Liver (tissue), 9 donors: ENCODE measurements around the gene PARVB. TPM values are rescaled to one million over a fixed set of nuclear protein-coding genes. Genes with fewer than 3 reads are reported as not detected.

Source experiments
- DNase-seq: peaks from one replicate; pipeline ENCODE4 v3.0.0-alpha.2; 2017; ENCODE audit warnings: low spot score
- H3K27ac ChIP-seq, 2 donors: one replicate each; pipeline ENCODE4 v1.7.0; 2013; ENCODE audit warnings: inconsistent platforms in 2 of 2, low read length in 2 of 2, control low read depth in 1 of 2, low read depth in 1 of 2, mild to moderate bottlenecking in 1 of 2
- H3K27me3 ChIP-seq, 4 donors: one replicate each; pipeline versions ENCODE4 v1.6.1 to v1.7.0; 2013; ENCODE audit warnings: low read length in 3 of 4, inconsistent platforms in 1 of 4, mild to moderate bottlenecking in 1 of 4, moderate library complexity in 1 of 4; ENCODE audit not compliant: control insufficient read depth in 4 of 4, insufficient read depth in 4 of 4
- H3K36me3 ChIP-seq, 4 donors: one replicate each; pipeline versions ENCODE4 v1.6.1 to v1.7.0; 2013; ENCODE audit warnings: low read length in 3 of 4, mild to moderate bottlenecking in 3 of 4, low read depth in 1 of 4, moderate library complexity in 1 of 4; ENCODE audit not compliant: control insufficient read depth in 4 of 4, insufficient read depth in 3 of 4
- H3K4me1 ChIP-seq, 4 donors: one replicate each; pipeline versions ENCODE4 v1.6.1 to v1.7.0; 2013; ENCODE audit warnings: low read length in 3 of 4, mild to moderate bottlenecking in 3 of 4, moderate library complexity in 1 of 4; ENCODE audit not compliant: control insufficient read depth in 4 of 4, insufficient read depth in 4 of 4
- H3K4me3 ChIP-seq, 3 donors: one replicate each; pipeline versions ENCODE4 v1.6.1 to v1.7.0; 2013; ENCODE audit warnings: low read length in 3 of 3, control low read depth in 1 of 3, low read depth in 1 of 3, mild to moderate bottlenecking in 1 of 3
- H3K9ac ChIP-seq, 2 donors: one replicate each; pipeline ENCODE4 v1.7.0; 2013; ENCODE audit warnings: low read length in 2 of 2, mild to moderate bottlenecking in 2 of 2, moderate library complexity in 2 of 2, control low read depth in 1 of 2, low read depth in 1 of 2
- H3K9me3 ChIP-seq, 4 donors: one replicate each; pipeline versions ENCODE4 v1.6.1 to v1.7.0; 2013; ENCODE audit warnings: low read length in 3 of 4; ENCODE audit not compliant: control insufficient read depth in 4 of 4
- ATF3 ChIP-seq: IDR thresholded peaks from 2 replicates; pipeline ENCODE4 v1.6.1; 2016; ENCODE audit warnings: antibody characterized with exemption
- FOXA2 ChIP-seq: IDR thresholded peaks from 2 replicates; pipeline ENCODE4 v1.6.1; 2016; ENCODE audit warnings: antibody characterized with exemption
- GABPA ChIP-seq, 2 donors: IDR thresholded peaks in 1 of 2; conservative IDR thresholded peaks in 1 of 2; 2 replicates each; pipeline ENCODE4 v1.6.1; 2016; ENCODE audit warnings: antibody characterized with exemption in 2 of 2, mild to moderate bottlenecking in 1 of 2, moderate library complexity in 1 of 2
- HNF4A ChIP-seq, 2 donors: conservative IDR thresholded peaks; 2 replicates each; pipeline ENCODE4 v1.6.1; 2016; ENCODE audit warnings: antibody characterized with exemption in 2 of 2, mild to moderate bottlenecking in 2 of 2
- HNF4G ChIP-seq: IDR thresholded peaks from 2 replicates; pipeline ENCODE4 v1.6.1; 2016; ENCODE audit warnings: antibody characterized with exemption
- JUND ChIP-seq, 2 donors: IDR thresholded peaks; 2 replicates each; pipeline ENCODE4 v1.6.1; 2016; ENCODE audit warnings: antibody characterized with exemption in 2 of 2
- MAX ChIP-seq: IDR thresholded peaks from 2 replicates; pipeline ENCODE4 v1.6.1; 2016; ENCODE audit warnings: antibody characterized with exemption
- NR2F2 ChIP-seq: IDR thresholded peaks from 2 replicates; pipeline ENCODE4 v1.6.1; 2016; ENCODE audit warnings: antibody characterized with exemption
- RAD21 ChIP-seq, 2 donors: IDR thresholded peaks; 2 replicates each; pipeline ENCODE4 v1.6.1; 2016; ENCODE audit warnings: antibody characterized with exemption in 2 of 2, mild to moderate bottlenecking in 2 of 2
- RXRA ChIP-seq, 2 donors: IDR thresholded peaks; 2 replicates each; pipeline ENCODE4 v1.6.1; 2017 to 2018; ENCODE audit warnings: antibody characterized with exemption in 2 of 2, mild to moderate bottlenecking in 1 of 2
- SP1 ChIP-seq: IDR thresholded peaks from 2 replicates; pipeline ENCODE4 v1.6.1; 2018; ENCODE audit warnings: antibody characterized with exemption, mild to moderate bottlenecking
- TAF1 ChIP-seq: conservative IDR thresholded peaks from 2 replicates; pipeline ENCODE4 v1.6.1; 2016; ENCODE audit warnings: antibody characterized with exemption, mild to moderate bottlenecking
- WGBS: extraction: QIAGEN DNeasy Blood & Tissue Kit; methylation state at CpG from one replicate; pipeline ENCODE4 v1.1.7; 2013; 5-methylcytosine and 5-hydroxymethylcytosine counted together
- polyA plus RNA-seq, 2 donors: library from polyadenylated mRNA; stranded (reverse) in 1 of 2; unstranded in 1 of 2; fragments of 200-250 nt in 1 of 2; fragments of >200 nt in 1 of 2; fragmentation: Nextera tagmentation in 1 of 2; extraction: Ambion mirVana in 1 of 2; gene quantifications; one replicate each; pipeline versions ENCODE4 v1.2.1 to v1.2.3, GENCODE V29; 2013 to 2015
- total RNA-seq, 2 donors: library from RNA; depleted of rRNA; stranded (reverse); fragments of >200 nt; gene quantifications; one replicate each; pipeline ENCODE4 v1.2.3, GENCODE V29; 2014
- TF ChIP-seq, protein P1 (sequence below): fragments of 150-350 bp; IDR thresholded peaks from 2 replicates; pipeline ENCODE4 v1.5.1; 2017; ENCODE audit warnings: improper control_type of control experiment, low read depth, low read length; ENCODE audit not compliant: missing input control
- TF ChIP-seq, protein P2 (sequence below): IDR thresholded peaks from 2 replicates; pipeline ENCODE4 v1.6.1; 2016; ENCODE audit warnings: antibody characterized with exemption
- donor health status: healthy.
- donor health status: healthy.
- donor health status: healthy.
- donor health status: healthy.
- donor health status: healthy.

Gene PARVB
- total and polyA plus RNA-seq, 4 donors, result 3.2 to 55.5 (median 17.7) TPM

GRCh38 chr22:44120314-44120704, 96.2 kb downstream of the PARVB start:
- no peak for DNase-seq
- TF ChIP-seq, protein P1, sequence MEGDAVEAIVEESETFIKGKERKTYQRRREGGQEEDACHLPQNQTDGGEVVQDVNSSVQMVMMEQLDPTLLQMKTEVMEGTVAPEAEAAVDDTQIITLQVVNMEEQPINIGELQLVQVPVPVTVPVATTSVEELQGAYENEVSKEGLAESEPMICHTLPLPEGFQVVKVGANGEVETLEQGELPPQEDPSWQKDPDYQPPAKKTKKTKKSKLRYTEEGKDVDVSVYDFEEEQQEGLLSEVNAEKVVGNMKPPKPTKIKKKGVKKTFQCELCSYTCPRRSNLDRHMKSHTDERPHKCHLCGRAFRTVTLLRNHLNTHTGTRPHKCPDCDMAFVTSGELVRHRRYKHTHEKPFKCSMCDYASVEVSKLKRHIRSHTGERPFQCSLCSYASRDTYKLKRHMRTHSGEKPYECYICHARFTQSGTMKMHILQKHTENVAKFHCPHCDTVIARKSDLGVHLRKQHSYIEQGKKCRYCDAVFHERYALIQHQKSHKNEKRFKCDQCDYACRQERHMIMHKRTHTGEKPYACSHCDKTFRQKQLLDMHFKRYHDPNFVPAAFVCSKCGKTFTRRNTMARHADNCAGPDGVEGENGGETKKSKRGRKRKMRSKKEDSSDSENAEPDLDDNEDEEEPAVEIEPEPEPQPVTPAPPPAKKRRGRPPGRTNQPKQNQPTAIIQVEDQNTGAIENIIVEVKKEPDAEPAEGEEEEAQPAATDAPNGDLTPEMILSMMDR, result no peak
- TF ChIP-seq, protein P2, sequence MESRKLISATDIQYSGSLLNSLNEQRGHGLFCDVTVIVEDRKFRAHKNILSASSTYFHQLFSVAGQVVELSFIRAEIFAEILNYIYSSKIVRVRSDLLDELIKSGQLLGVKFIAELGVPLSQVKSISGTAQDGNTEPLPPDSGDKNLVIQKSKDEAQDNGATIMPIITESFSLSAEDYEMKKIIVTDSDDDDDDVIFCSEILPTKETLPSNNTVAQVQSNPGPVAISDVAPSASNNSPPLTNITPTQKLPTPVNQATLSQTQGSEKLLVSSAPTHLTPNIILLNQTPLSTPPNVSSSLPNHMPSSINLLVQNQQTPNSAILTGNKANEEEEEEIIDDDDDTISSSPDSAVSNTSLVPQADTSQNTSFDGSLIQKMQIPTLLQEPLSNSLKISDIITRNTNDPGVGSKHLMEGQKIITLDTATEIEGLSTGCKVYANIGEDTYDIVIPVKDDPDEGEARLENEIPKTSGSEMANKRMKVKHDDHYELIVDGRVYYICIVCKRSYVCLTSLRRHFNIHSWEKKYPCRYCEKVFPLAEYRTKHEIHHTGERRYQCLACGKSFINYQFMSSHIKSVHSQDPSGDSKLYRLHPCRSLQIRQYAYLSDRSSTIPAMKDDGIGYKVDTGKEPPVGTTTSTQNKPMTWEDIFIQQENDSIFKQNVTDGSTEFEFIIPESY, result no peak
- TF ChIP-seq GABPA (IDR thresholded peaks at IDR 0.05 in 1 of 2, conservative IDR thresholded peaks at IDR 0.05 in 1 of 2), result no peak
- no peak for TF ChIP-seq FOXA2
- no peak for TF ChIP-seq NR2F2
- TF ChIP-seq HNF4A (conservative IDR thresholded peaks at IDR 0.05), result no peak
- no peak for TF ChIP-seq RAD21 (IDR thresholded peaks at IDR 0.05)

DNA sequence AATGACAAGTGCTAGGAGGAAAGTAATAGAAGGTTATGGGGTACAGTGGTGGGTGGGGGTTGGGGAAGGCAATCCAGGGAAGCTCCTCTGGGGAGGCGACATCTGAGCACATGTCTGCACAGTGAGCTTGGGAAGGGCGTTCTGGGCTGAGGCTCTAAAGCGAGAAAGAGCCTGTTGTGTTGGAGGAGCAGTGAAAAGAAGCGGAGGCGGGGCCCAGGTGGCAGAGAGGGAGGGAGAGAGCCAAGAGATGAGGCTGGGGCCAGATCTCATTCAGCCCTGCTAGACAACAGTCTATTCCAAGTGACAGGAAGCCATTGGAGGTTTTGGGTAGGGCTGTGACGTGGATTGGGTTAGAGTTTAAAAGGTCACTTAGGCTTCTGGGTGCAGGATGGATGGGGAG, 101.3 kb downstream of the PARVB start:
- no peak overlapping the region for H3K9ac ChIP-seq
- H3K9me3 ChIP-seq, result peaks cover 0 to 4% (median 1%) of the 10 kb centered on the region in 4 donors
- H3K4me3 ChIP-seq, result no peak overlapping the region
- 91% methylated on average over 6 of the region's 6 CpGs for WGBS
- TF ChIP-seq NR2F2 (no peak), ATF3 (no peak)
- no peaks in the 10 kb centered on the region for H3K4me1 ChIP-seq
- H3K27me3 ChIP-seq, result no peaks in the 10 kb centered on the region
- no peaks in the 10 kb centered on the region for H3K36me3 ChIP-seq
- DNase-seq, result no peak
- H3K27ac ChIP-seq, result no peak overlapping the region

More at GRCh38 chr22:44120314-44120704, 96.2 kb downstream of the PARVB start:
- Histone ChIP-seq H3K4me3 (no peak overlapping the region), H3K27me3 (no peaks in the 10 kb centered on the region), H3K9me3 (no peaks in the 10 kb centered on the region), H3K9ac (no peak overlapping the region), H3K27ac (no peak overlapping the region), H3K4me1 (no peaks in the 10 kb centered on the region), H3K36me3 (peaks cover 0 to 2% (median 0%) of the 10 kb centered on the region in 4 donors)
- 87% methylated on average over 8 of the region's 8 CpGs for WGBS

GRCh38 chr22:44126807-44127206, 102.7 kb downstream of the PARVB start:
- Histone ChIP-seq H3K9me3 (peaks cover 0 to 4% (median 1%) of the 10 kb centered on the region in 4 donors), H3K27me3 (no peaks in the 10 kb centered on the region), H3K36me3 (peaks cover 0 to under 1% (median 0%) of the 10 kb centered on the region in 4 donors), H3K4me1 (no peaks in the 10 kb centered on the region), H3K4me3 (no peak overlapping the region), H3K27ac (no peak overlapping the region), H3K9ac (no peak overlapping the region)
- TF ChIP-seq NR2F2 (no peak), RAD21 (IDR thresholded peaks at IDR 0.05) (no peak), GABPA (IDR thresholded peaks at IDR 0.05 in 1 of 2, conservative IDR thresholded peaks at IDR 0.05 in 1 of 2) (no peak), HNF4G (no peak), SP1 (no peak), TAF1 (no peak), HNF4A (conservative IDR thresholded peaks at IDR 0.05) (no peak), JUND (IDR thresholded peaks at IDR 0.05) (no peak), ATF3 (no peak), MAX (no peak), RXRA (IDR thresholded peaks at IDR 0.05) (no peak), FOXA2 (no peak)
- TF ChIP-seq, protein P2, result no peak
- TF ChIP-seq, protein P1, result no peak
- no peak for DNase-seq
- 92% methylated on average over 2 of the region's 2 CpGs for WGBS
